Measurements from ENCODE around the gene CSRP3.

DNA sequence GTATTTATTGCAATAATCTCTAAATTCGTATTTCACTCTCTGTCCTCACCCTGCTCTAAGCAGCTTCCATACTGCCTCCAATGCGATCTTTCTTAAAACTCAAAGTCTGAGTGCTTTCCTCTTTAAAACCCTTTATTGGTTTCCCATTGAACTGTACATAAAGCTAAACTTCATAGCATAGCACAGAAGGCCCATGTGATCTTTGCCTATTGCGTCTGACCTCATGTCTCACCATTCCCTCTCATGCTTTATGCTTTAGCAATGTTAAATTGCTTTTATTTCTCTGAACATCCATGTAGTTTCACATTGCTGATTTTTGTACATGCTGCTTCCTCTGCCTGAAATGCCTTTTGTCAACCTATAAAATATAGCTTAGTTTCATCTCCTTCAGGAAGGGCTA, 56.5 kb downstream of the CSRP3 start:
- TF ChIP-seq, protein P1, sequence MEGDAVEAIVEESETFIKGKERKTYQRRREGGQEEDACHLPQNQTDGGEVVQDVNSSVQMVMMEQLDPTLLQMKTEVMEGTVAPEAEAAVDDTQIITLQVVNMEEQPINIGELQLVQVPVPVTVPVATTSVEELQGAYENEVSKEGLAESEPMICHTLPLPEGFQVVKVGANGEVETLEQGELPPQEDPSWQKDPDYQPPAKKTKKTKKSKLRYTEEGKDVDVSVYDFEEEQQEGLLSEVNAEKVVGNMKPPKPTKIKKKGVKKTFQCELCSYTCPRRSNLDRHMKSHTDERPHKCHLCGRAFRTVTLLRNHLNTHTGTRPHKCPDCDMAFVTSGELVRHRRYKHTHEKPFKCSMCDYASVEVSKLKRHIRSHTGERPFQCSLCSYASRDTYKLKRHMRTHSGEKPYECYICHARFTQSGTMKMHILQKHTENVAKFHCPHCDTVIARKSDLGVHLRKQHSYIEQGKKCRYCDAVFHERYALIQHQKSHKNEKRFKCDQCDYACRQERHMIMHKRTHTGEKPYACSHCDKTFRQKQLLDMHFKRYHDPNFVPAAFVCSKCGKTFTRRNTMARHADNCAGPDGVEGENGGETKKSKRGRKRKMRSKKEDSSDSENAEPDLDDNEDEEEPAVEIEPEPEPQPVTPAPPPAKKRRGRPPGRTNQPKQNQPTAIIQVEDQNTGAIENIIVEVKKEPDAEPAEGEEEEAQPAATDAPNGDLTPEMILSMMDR (IDR thresholded peaks at IDR 0.05 in 8 of 11, conservative IDR thresholded peaks at IDR 0.05 in 3 of 11), result no peak
- no peak for TF ChIP-seq POLR2A (IDR thresholded peaks at IDR 0.05)

All from spleen (tissue), 7 donors.